HepG2 (cell line): ENCODE results near the gene ARHGEF7. TPM values are rescaled to one million over a fixed set of nuclear protein-coding genes. Genes with fewer than 3 reads are reported as not detected.

Experiments used
- ATAC-seq: fragments of 200-7000 bp; cut with Tn5 transposase; 3 replicates; pipeline ENCODE4 v1.9.1; 2020; ENCODE audit warnings: mild to moderate bottlenecking, moderate library complexity
- BruUV-seq: library from RNA; stranded (reverse); fragments of 400-500 nt; replicated peaks from 2 replicates; lab custom pipeline; 2021; lab: Mats Ljungman, UMichigan
- CTCF ChIA-PET: fragments of 300-600 bp; formaldehyde crosslinking; extraction: SDS; loops from one replicate; lab custom pipeline; 2021; ENCODE audit warnings: low total read pairs, inconsistent platforms, low intra/inter-chr PET ratio; lab: Yijun Ruan, JAX
- POLR2A ChIA-PET: fragments of 350-600 bp; sonication (Branson Sonifier 250); formaldehyde crosslinking; loops from one replicate; lab custom pipeline; 2020; ENCODE audit warnings: antibody characterized with exemption, inconsistent platforms; lab: Yijun Ruan, JAX
- DNase-seq: peaks from one replicate; pipeline ENCODE4 v3.0.0-alpha.2; 2015; ENCODE audit warnings: low spot score
- FAIRE-seq: peaks from 3 replicates; lab custom pipeline; 2011; peaks lifted over from hg19 to GRCh38; lab: Jason Lieb, UNC
- H2AFZ ChIP-seq: one replicate; pipeline ENCODE4 v1.6.1; 2011; ENCODE audit warnings: low read length, inconsistent platforms
- H3K27ac ChIP-seq: fragments of 300-600 bp; 3 replicates; pipeline ENCODE4 v1.8.0; 2011; ENCODE audit warnings: mixed run types, mild to moderate bottlenecking, mixed read lengths, low read length, inconsistent platforms; ENCODE audit not compliant: insufficient read depth; ENCODE audit errors: extremely low read length
- H3K27me3 ChIP-seq, 2 experiments: fragments of 200-600 bp in 1 of 2; 2 replicates in 1 of 2; 3 replicates in 1 of 2; pipeline versions ENCODE4 v1.6.0 to v1.8.0; 2011; ENCODE audit warnings: low read length in 2 of 2, mild to moderate bottlenecking in 2 of 2, moderate library complexity in 2 of 2, inconsistent platforms in 1 of 2; ENCODE audit not compliant: insufficient read depth in 2 of 2, control insufficient read depth in 1 of 2
- H3K36me3 ChIP-seq, 2 experiments: fragments of 200-600 bp in 1 of 2; replicated peaks in 1 of 2; 2 replicates in 1 of 2; 3 replicates in 1 of 2; pipeline versions ENCODE4 v1.5.1 to v1.8.0; 2011; ENCODE audit warnings: low read length in 2 of 2, inconsistent platforms in 1 of 2; ENCODE audit not compliant: insufficient read depth in 2 of 2, control insufficient read depth in 1 of 2
- H3K4me1 ChIP-seq: 2 replicates; pipeline ENCODE4 v1.5.1; 2012; ENCODE audit warnings: low read length, inconsistent platforms; ENCODE audit not compliant: insufficient read depth
- H3K4me2 ChIP-seq: 2 replicates; pipeline ENCODE4 v1.6.0; 2011; ENCODE audit warnings: low read depth, low read length, inconsistent platforms
- H3K4me3 ChIP-seq, 3 experiments: fragments of 200-600 bp in 1 of 3; sonication (generic), shearing (Covaris generic) in 1 of 3; replicated peaks in 1 of 3; 2 replicates each; pipeline ENCODE4 v1.5.1; 2011 to 2016; ENCODE audit warnings: low read length in 3 of 3, inconsistent platforms in 2 of 3, low read depth in 2 of 3, mild to moderate bottlenecking in 2 of 3, control low read depth in 1 of 3, mixed read lengths in 1 of 3; ENCODE audit not compliant: insufficient read depth in 1 of 3
- H3K79me2 ChIP-seq: one replicate; pipeline ENCODE4 v1.6.1; 2011; ENCODE audit warnings: low read length, inconsistent platforms; ENCODE audit not compliant: insufficient read depth
- H3K9ac ChIP-seq: 2 replicates; pipeline ENCODE4 v1.6.0; 2011; ENCODE audit warnings: mild to moderate bottlenecking, low read depth, low read length, inconsistent platforms; ENCODE audit not compliant: insufficient read depth
- H3K9me3 ChIP-seq: 2 replicates; pipeline ENCODE4 v1.5.1; 2012; ENCODE audit warnings: mild to moderate bottlenecking, low read length
- H4K20me1 ChIP-seq: 2 replicates; pipeline ENCODE4 v1.6.0; 2011; ENCODE audit warnings: inconsistent platforms, mild to moderate bottlenecking, low read length, moderate library complexity; ENCODE audit not compliant: insufficient read depth
- FOXJ3 ChIP-seq: sonication (generic); formaldehyde crosslinking; IDR thresholded peaks from 2 replicates; pipeline ENCODE4 v1.4.0; 2020; ENCODE audit warnings: missing genetic modification reagents, mild to moderate bottlenecking, borderline replicate concordance
- NBN ChIP-seq: fragments of 450-650 bp; conservative IDR thresholded peaks from 2 replicates; pipeline ENCODE4 v1.6.1; 2017
- REXO4 ChIP-seq: sonication (generic); formaldehyde crosslinking; IDR thresholded peaks from 2 replicates; pipeline ENCODE4 v1.8.0; 2022; ENCODE audit warnings: missing genetic modification reagents, mild to moderate bottlenecking, borderline replicate concordance
- ZNF263 ChIP-seq: sonication (generic); formaldehyde crosslinking; IDR thresholded peaks from 2 replicates; pipeline ENCODE4 v1.4.0; 2020; ENCODE audit warnings: missing genetic modification reagents
- ZNF460 ChIP-seq: sonication (generic); formaldehyde crosslinking; IDR thresholded peaks from 2 replicates; pipeline ENCODE4 v1.5.1; 2020; ENCODE audit warnings: missing genetic modification reagents, mild to moderate bottlenecking, borderline replicate concordance
- ZNF589 ChIP-seq: sonication (generic); formaldehyde crosslinking; conservative IDR thresholded peaks from 2 replicates; pipeline ENCODE4 v1.8.0; 2022; ENCODE audit warnings: mild to moderate bottlenecking, moderate library complexity, missing genetic modification reagents
- ZNF879 ChIP-seq: sonication (generic); formaldehyde crosslinking; IDR thresholded peaks from 2 replicates; pipeline ENCODE4 v1.8.1; 2023; ENCODE audit warnings: missing genetic modification reagents
- WGBS: methylation state at CpG from one replicate; pipeline ENCODE4 v1.1.6; 2017; ENCODE audit warnings: low lambda C conversion rate; 5-methylcytosine and 5-hydroxymethylcytosine counted together
- in situ Hi-C: cut with HindIII; loops from 2 replicates; pipeline ENCODE4 v1.10.0; 2017; ENCODE audit warnings: low pct_unique_long_range_greater_than_20kb; ENCODE audit not compliant: extremely low pct_ligation_motif_present
- intact Hi-C: fragments of 100-400 bp; cut with micrococcal nuclease; formaldehyde crosslinking; loops from one replicate; pipeline ENCODE4 v1.10.0; 2022; ENCODE audit not compliant: unreplicated experiment
- polyA plus RNA-seq, 8 experiments: library from polyadenylated mRNA; depleted of rRNA in 3 of 8; stranded (reverse) in 7 of 8; unstranded in 1 of 8; fragments of >200 nt; fragmentation: Illumina TruSeq in 4 of 8; extraction: Trizol in 4 of 8; gene quantifications; 2 replicates each; pipeline versions ENCODE4 v1.2.1 to v1.2.3, GENCODE V29; 2011 to 2016; ENCODE audit warnings: low read depth in 4 of 8, missing spikeins in 1 of 8, mixed read lengths in 1 of 8; ENCODE audit not compliant: insufficient read depth in 1 of 8
- total RNA-seq, 5 experiments: library from RNA; depleted of rRNA; stranded (reverse); fragments of >200 nt; fragmentation: Illumina TruSeq; extraction: Trizol; gene quantifications; 2 replicates each; pipeline ENCODE4 v1.2.3, GENCODE V29; 2016; ENCODE audit warnings: low read depth in 1 of 5

ARHGEF7 gene
- total and polyA plus RNA-seq, 2 of the 13 experiments (the other 11 are each of a cell fraction or from before 2014, with no cell fraction given) = 15.7 to 22.3 TPM

GRCh38 chr13:111278743-111279652, 163.9 kb downstream of the ARHGEF7 start:
- ChIA-PET CTCF (no interaction called here), POLR2A (no interaction called here)
- no peak overlapping the region for H3K27ac ChIP-seq
- H3K36me3 ChIP-seq = peaks cover 30 to 83% of the 10 kb centered on the region in 2 experiments
- no peaks in the 10 kb centered on the region for H3K9me3 ChIP-seq
- no peaks in the 10 kb centered on the region for H3K4me1 ChIP-seq
- in situ Hi-C loops (no loop called here), intact Hi-C loops (no loop called here)
- DNase-seq (no peak), FAIRE-seq (no peak), ATAC-seq (no peak)
- 100% methylated on average over 13 of the region's 17 CpGs for WGBS
- H3K4me2 ChIP-seq = no peak overlapping the region
- no peak for TF ChIP-seq REXO4 (CRISPR knock-in tag)
- no peak for TF ChIP-seq FOXJ3
- TF ChIP-seq ZNF263 (CRISPR knock-in tag) = 0 out of 2 replicates have a peak, but pooled peaks have one; percentile 39
- H3K4me3 ChIP-seq = no peak overlapping the region
- H3K27me3 ChIP-seq = no peaks in the 10 kb centered on the region
- H3K79me2 ChIP-seq = no peaks in the 10 kb centered on the region
- no peak overlapping the region for H3K9ac ChIP-seq
- no peaks in the 10 kb centered on the region; the same call in 1 of the 2 replicates for H4K20me1 ChIP-seq
- no peak overlapping the region for H2AFZ ChIP-seq
- no TSS peak for BruUV-seq

GRCh38 chr13:111280226-111280625, 165.1 kb downstream of the ARHGEF7 start:
- TF ChIP-seq ZNF879 (CRISPR knock-in tag) = no peak
- no peak for TF ChIP-seq NBN
- no peak for TF ChIP-seq ZNF589 (CRISPR knock-in tag)
- TF ChIP-seq ZNF460 = no peak
- H3K27me3 ChIP-seq = no peaks in the 10 kb centered on the region
- 96% methylated on average over 12 of the region's 12 CpGs for WGBS
- no TSS peak for BruUV-seq
- H3K79me2 ChIP-seq = no peaks in the 10 kb centered on the region
- H3K9me3 ChIP-seq = no peaks in the 10 kb centered on the region
- peaks cover 34 to 91% of the 10 kb centered on the region in 2 experiments for H3K36me3 ChIP-seq
- H4K20me1 ChIP-seq = no peaks in the 10 kb centered on the region; the same call in 1 of the 2 replicates
- H2AFZ ChIP-seq = no peak overlapping the region
- DNase-seq (no peak), FAIRE-seq (no peak), ATAC-seq (no peak)
- CTCF ChIA-PET = no interaction called here
- H3K4me3 ChIP-seq = no peak overlapping the region
- no peak overlapping the region for H3K4me2 ChIP-seq
- H3K4me1 ChIP-seq = no peaks in the 10 kb centered on the region
- H3K27ac ChIP-seq = no peak overlapping the region
- intact Hi-C loops (no loop called here), in situ Hi-C loops (no loop called here)
- H3K9ac ChIP-seq = no peak overlapping the region
- POLR2A ChIA-PET = no interaction called here
